Stimulated activated naive CD8-positive, alpha-beta T cell treated with anti-CD3 and anti-CD28 coated beads, Interleukin-15, amount 100 ng/mL, for 72 hours (primary cell): Measurements from ENCODE around the gene EEF2K.

ENCODE experiments used
- ATAC-seq: fragments of 150-1000 bp; cut with Tn5 transposase; 2 replicates; pipeline ENCODE4 v1.10.0; 2021; ENCODE audit warnings: mild to moderate bottlenecking, moderate library complexity
- DNase-seq, 2 donors: peaks; one replicate each; pipeline ENCODE4 v3.0.0; 2021 to 2022
- H3K27ac Mint-ChIP-seq, 2 donors: one replicate each; pipeline ENCODE4 v1.8.0; 2022; ENCODE audit warnings: mild to moderate bottlenecking in 2 of 2, mixed read lengths in 2 of 2, moderate library complexity in 2 of 2
- H3K27me3 Mint-ChIP-seq: one replicate; pipeline ENCODE4 v1.8.0; 2022; ENCODE audit warnings: mixed read lengths
- H3K4me1 Mint-ChIP-seq: one replicate; pipeline ENCODE4 v1.8.0; 2022; ENCODE audit warnings: mild to moderate bottlenecking, mixed read lengths
- H3K4me3 Mint-ChIP-seq, 2 donors: one replicate each; pipeline ENCODE4 v1.8.0; 2022; ENCODE audit warnings: mild to moderate bottlenecking in 2 of 2, mixed read lengths in 2 of 2, moderate library complexity in 1 of 2
- H3K9me3 Mint-ChIP-seq, 2 donors: one replicate each; pipeline ENCODE4 v1.8.0; 2022; ENCODE audit warnings: mixed read lengths in 2 of 2

The EEF2K gene

GRCh38 chr16:22278441-22279230 lies 72.6 kb downstream of the EEF2K start:
- Mint-ChIP-seq H3K27ac (no peak overlapping the region), H3K4me1 (no peaks in the 10 kb centered on the region)

GRCh38 chr16:22282254-22282892 lies 76.3 kb downstream of the EEF2K start:
- Mint-ChIP-seq H3K4me1 (no peaks in the 10 kb centered on the region), H3K27ac (peak overlapping the region in 1 of 2 donors; percentile 3), H3K4me3 (no peak overlapping the region), H3K27me3 (no peaks in the 10 kb centered on the region), H3K9me3 (no peaks in the 10 kb centered on the region)
- DNase-seq = no peak
- ATAC-seq = no peak

More at GRCh38 chr16:22278441-22279230, 72.6 kb downstream of the EEF2K start:
- Mint-ChIP-seq H3K4me3 (no peak overlapping the region), H3K27me3 (no peaks in the 10 kb centered on the region), H3K9me3 (no peaks in the 10 kb centered on the region)
- DNase-seq (no peak), ATAC-seq (no peak)

DNA sequence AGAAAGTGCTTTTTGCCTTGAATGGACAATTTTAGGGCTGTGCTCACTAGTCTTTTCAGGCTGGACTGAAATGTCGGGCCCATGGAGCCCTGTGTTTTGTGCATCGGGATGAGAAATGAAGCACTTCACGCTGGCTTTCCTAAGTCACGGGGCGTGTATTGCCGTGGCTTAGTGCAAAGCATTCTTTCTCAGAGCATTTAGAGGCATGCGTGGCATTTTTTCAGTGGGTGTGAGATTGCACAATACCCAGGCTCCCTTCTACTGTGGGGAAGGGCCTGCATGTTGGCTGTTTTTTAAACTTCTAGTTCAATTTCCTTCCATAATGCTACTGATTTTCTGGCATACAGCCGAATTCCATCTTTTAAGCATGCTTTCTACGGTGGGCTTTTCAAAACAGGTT lies 78.6 kb downstream of the EEF2K start:
- Mint-ChIP-seq H3K27me3 (no peaks in the 10 kb centered on the region), H3K27ac (no peak overlapping the region), H3K4me3 (no peak overlapping the region), H3K9me3 (no peaks in the 10 kb centered on the region), H3K4me1 (no peaks in the 10 kb centered on the region)
- no peak for DNase-seq
- ATAC-seq = no peak

GRCh38 chr16:22285080-22285479 lies 79.0 kb downstream of the EEF2K start:
- no peaks in the 10 kb centered on the region for H3K27me3 Mint-ChIP-seq
- no peaks in the 10 kb centered on the region for H3K9me3 Mint-ChIP-seq
- H3K27ac Mint-ChIP-seq = no peak overlapping the region
- no peak overlapping the region for H3K4me3 Mint-ChIP-seq
- no peak for DNase-seq
- no peaks in the 10 kb centered on the region for H3K4me1 Mint-ChIP-seq
- ATAC-seq = no peak

DNA sequence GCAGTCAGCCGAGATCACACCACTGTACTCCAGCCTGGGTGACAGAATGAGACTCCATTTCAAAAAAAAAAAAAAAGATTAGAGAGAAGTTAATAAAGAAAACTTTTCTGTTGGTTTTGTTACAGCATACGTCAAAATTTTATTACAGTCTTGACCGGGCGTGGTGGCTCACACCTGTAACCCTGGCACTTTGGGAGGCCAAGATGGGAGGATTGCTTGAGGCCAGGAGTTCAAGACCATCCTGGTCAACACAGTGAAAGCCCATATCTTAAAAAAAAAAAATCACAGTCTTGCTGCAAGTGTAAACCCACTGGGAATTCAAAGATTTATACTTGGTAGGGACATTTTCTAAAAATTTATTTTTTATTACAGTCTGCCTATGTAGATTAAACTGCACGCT lies 84.9 kb downstream of the EEF2K start:
- no peaks in the 10 kb centered on the region for H3K27me3 Mint-ChIP-seq
- DNase-seq (no peak), ATAC-seq (no peak)
- peak overlapping the region in 1 of 2 donors; percentile 78 for H3K27ac Mint-ChIP-seq
- no peaks in the 10 kb centered on the region for H3K9me3 Mint-ChIP-seq
- H3K4me3 Mint-ChIP-seq = no peak overlapping the region
- peaks cover 13% of the 10 kb centered on the region for H3K4me1 Mint-ChIP-seq

DNA sequence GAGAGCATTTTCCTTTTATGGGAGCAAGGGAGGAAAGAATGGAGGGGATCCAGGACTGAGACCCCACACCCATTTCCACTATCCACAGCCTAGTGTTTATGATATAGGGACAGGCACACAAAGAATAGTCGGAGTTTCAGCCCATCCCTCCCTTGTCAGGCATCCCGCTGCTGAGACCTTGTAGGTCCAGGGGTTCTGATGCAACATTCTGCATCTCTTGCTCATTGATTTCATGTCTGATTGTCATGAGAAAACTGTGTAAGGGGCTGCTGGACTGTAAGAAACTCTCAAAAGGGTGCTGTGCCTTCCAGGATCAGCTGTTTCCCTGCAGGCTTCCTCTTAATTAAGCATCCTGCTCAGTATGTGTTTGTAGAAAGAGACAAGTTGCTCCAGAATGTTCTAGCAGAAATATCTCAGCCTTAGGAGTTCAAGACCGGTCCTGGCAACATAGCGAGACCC lies 85.8 kb downstream of the EEF2K start:
- Mint-ChIP-seq H3K9me3 (no peaks in the 10 kb centered on the region), H3K27me3 (no peaks in the 10 kb centered on the region), H3K27ac (peak overlapping the region; percentile 52 to 76), H3K4me1 (peaks cover 22% of the 10 kb centered on the region), H3K4me3 (no peak overlapping the region)
- DNase-seq = no peak
- no peak for ATAC-seq

DNA sequence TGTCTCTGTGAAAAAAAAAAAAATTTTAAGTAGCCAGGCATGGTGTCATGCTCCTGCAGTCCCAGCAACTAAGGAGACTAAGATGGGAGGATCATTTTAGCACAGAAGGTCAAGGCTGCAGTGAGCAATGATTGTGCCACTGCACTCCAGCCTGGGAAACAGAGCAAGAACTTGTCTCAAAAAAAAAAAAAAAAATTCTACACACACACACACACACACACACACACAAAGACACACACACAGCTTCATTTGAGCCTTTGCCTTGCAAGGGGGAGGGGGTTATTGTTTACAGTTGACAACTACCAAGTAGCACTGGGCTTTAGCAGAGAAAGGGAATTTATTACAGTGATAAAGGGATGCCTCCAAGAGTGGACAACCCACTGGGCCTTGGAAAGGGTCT lies 86.2 kb downstream of the EEF2K start:
- H3K4me3 Mint-ChIP-seq = no peak overlapping the region
- H3K9me3 Mint-ChIP-seq = no peaks in the 10 kb centered on the region
- ATAC-seq (no peak), DNase-seq (no peak)
- peaks cover 26% of the 10 kb centered on the region for H3K4me1 Mint-ChIP-seq
- H3K27ac Mint-ChIP-seq = peak overlapping the region in 1 of 2 donors; percentile 76
- no peaks in the 10 kb centered on the region for H3K27me3 Mint-ChIP-seq

DNA sequence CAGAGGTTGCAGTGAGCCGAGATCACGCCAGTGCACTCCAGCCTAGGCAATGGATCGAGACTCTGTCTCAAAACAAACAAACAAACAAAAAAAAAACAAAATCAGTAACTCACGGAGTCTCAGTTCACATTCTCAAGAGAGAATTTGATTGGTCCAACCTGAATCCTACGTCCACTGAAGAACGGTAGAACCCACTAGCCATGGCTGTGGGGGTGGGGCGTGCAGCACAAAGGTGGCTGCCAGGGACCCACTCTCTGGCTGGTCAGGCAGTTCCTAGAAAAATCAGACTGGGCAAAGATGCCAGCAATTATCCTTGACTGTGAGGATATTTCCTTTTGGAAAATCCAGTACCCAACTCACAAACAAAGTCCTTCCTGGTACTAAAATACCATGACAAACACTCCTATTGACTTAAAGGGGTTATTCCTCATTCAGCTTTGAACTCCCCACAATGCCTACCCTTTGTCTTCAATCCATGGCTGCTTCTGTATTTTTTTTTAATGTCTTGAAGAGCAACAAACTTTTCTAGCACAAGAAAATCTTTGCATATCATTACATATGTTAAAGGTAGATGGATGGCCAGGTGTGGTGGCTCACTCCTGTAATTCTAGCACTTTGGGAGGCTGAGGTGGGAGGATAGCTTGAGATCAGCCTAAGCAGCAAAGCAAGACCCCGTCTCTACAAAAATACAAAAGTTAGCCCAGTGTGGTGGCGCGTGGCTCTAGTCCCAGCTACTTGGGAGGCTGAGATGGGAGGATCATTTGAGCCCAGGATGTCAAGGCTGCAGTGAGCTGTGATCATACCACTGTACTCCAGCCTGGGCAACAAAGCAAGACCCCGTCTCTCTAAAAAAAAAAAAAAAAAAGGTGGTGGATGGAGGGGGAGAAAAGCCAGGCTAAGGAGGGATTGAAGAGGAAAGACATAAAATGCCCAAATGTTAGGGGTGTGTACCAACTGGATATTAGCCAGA lies 87.3 kb downstream of the EEF2K start:
- Mint-ChIP-seq H3K27me3 (no peaks in the 10 kb centered on the region), H3K9me3 (no peaks in the 10 kb centered on the region), H3K27ac (no peak overlapping the region), H3K4me1 (peaks cover 35% of the 10 kb centered on the region), H3K4me3 (no peak overlapping the region)
- DNase-seq (no peak), ATAC-seq (no peak)

GRCh38 chr16:22296225-22297113 lies 90.4 kb downstream of the EEF2K start:
- Mint-ChIP-seq H3K4me3 (peak overlapping the region; percentile 93 to 96), H3K9me3 (no peaks in the 10 kb centered on the region), H3K27me3 (no peaks in the 10 kb centered on the region), H3K27ac (peak overlapping the region; percentile 97 to 100), H3K4me1 (peaks cover 61% of the 10 kb centered on the region)
- DNase-seq = peak in 1 of 2 donors; percentile 7
- ATAC-seq = no peak

DNA sequence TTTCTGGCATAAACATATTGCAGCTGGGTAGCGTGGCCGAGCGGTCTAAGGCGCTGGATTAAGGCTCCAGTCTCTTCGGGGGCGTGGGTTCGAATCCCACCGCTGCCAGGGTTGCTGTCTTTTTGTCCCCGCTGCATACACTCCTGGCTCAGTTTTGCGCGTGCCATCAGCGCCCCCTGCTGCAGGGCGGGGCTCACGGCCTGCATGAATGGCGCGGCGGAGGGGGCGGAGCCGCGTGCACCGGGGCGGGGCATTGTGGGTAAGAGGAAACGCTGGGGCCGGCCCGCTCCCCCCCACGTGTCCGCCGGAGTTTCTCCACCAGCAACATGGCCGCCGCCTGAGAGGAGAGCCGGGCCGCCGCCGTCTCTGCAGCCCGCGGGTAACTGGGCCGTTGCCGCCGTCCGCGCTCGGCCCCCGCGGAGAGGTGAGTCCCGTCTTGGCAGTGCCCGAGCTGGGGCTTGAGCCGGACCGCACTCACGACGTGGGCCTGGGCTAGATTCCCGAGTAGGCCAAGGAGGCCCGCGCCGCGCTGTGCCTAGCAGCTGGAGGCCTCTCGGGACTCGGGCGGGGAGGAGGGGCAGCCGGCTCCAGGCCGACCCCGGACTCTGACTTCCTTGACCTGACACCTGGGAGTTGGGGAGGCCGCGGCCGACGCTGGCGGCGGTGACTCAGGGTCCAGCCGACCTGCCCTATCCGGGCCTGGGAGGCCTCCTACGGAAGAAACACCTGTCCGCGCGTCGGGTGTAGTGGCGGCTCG lies 91.2 kb downstream of the EEF2K start, which contains the start of gene POLR3E:
TSS of gene POLR3E (plus strand) at position 296 of the 757 bp plus-strand sequence. CDS start 5,560 bp downstream, outside the sequence.
- Mint-ChIP-seq H3K9me3 (no peaks in the 10 kb centered on the region), H3K27ac (peak within 1 kb of the TSS; percentile 97 to 100), H3K4me1 (peaks cover 59% of the 10 kb centered on the region), H3K27me3 (no peaks in the 10 kb centered on the region), H3K4me3 (peak within 1 kb of the TSS; percentile 93 to 96)
- DNase-seq (peak; percentile 100), ATAC-seq (peak; percentile 90)

GRCh38 chr16:22297871-22298733 lies 92.0 kb downstream of the EEF2K start:
- ATAC-seq (peak; percentile 77), DNase-seq (peak; percentile 84 to 90)
- Mint-ChIP-seq H3K4me1 (peaks cover 65% of the 10 kb centered on the region), H3K27ac (peak overlapping the region; percentile 97 to 100), H3K4me3 (peak overlapping the region; percentile 93 to 96), H3K9me3 (no peaks in the 10 kb centered on the region), H3K27me3 (no peaks in the 10 kb centered on the region)

- Mint-ChIP-seq H3K27ac (peak overlapping the region; percentile 0 to 100), H3K9me3 (no peaks in the 10 kb centered on the region), H3K4me3 (peak overlapping the region; percentile 93 to 96), H3K27me3 (no peaks in the 10 kb centered on the region), H3K4me1 (peaks cover 70% of the 10 kb centered on the region)
- DNase-seq (no peak), ATAC-seq (no peak)
Observed at GRCh38 chr16:22299036-22299435, 93.0 kb downstream of the EEF2K start.

- Mint-ChIP-seq H3K27ac (peak overlapping the region in 1 of 2 donors; percentile 10), H3K9me3 (no peaks in the 10 kb centered on the region), H3K4me1 (peaks cover 75% of the 10 kb centered on the region), H3K27me3 (no peaks in the 10 kb centered on the region), H3K4me3 (peak overlapping the region in 1 of 2 donors; percentile 1)
- ATAC-seq (no peak), DNase-seq (peak; percentile 28 to 49)
Observed at GRCh38 chr16:22300427-22301071, 94.5 kb downstream of the EEF2K start.
